Fibroblast of skin of left biceps (primary cell): ENCODE measurements around the gene VWF.
"Not testable (repeated sequence)": the region's sequence is repeated elsewhere in the genome, so short reads cannot be mapped to it uniquely, and the experiment has no call there.

Experiments
- DNase-seq, 2 experiments: peaks; one replicate each; pipeline ENCODE4 v3.0.0-alpha.2; 2013; ENCODE audit warnings: low read depth in 2 of 2

The VWF gene

DNA sequence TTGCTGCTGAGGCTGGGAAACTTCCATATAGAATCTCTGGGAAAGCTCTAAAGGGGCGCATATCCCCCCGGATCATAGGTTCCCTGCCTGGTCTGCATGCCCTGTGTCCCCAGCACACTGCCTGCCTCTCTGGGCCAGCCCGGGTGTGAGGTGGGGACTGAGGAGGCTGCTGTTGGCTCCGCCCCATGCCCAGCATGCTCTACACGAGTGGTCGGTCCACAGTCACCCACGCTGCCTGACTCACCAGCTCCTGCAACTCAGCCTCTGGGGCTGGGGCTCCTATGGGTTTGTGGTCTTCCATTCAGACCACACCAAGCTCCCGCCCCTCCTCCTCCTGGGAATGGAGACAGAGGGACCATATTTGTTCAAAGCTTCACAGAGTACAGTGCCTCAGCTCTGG is 90.9 kb downstream of the VWF start:
- DNase-seq = no peak

DNA sequence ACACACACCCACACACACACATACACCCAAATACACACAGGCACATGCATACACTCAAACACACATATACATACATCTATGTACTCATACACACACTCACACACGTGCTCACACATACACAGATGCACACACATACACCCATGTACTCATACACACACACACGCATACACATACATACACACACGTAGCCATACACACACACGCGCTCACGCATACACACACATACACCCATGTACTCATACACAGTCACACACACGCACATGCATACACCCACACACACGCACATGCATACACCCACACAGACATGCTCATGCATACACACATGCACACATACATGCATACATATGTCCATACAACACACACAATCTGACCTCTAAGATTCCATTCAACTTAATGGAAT is 91.7 kb downstream of the VWF start:
- DNase-seq = no peak

GRCh38 chr12:6031001-6031400 is 93.5 kb downstream of the VWF start:
- no peak for DNase-seq

GRCh38 chr12:6030081-6030480 is 94.4 kb downstream of the VWF start:
- no peak for DNase-seq

DNA sequence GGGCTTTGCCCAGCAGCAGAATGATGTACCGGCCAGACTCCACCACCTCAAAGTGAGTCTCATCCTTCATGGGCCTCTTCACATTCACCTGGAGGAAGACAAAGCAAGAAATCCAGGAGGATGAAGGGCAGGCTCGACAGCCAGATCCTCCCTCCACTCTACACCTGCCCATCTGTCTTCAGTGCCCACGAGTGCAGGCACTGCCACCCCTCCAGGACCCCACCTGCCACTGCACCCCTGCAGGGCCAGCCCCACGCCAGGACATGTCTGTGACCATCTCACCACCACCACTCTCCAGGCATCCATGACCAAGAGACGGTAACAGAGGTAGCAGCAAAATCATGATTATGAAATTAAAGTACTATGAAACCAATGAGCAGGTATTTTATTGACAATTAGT is 95.1 kb downstream of the VWF start:
- no peak for DNase-seq

- DNase-seq = no peak
These were observed 97.5 kb downstream of the VWF start for GRCh38 chr12:6026998-6027397.

- DNase-seq = not testable (repeated sequence)
These were observed 98.7 kb downstream of the VWF start for GRCh38 chr12:6025703-6026298.

DNA sequence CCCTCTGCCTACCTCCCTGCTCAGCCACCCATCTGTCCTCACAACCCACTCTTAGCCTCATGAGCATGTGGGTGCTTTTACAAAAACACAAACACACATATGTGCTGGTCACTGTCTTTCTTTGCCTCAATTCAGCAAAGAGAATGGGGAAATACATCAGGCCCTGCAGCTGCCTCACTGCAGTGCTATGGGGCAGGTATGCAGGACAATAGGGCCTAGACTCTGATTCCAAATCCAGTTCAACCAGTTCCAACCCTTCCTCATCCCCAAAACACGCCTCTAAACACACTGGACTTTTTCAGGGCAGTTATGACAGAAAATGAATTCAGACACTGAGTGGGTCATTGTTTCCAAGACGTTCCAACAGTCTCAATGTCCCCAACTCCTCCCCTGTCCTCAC is 100.4 kb downstream of the VWF start:
- not testable (repeated sequence) for DNase-seq

GRCh38 chr12:6020930-6021329 is 103.5 kb downstream of the VWF start:
- DNase-seq = no peak

DNA sequence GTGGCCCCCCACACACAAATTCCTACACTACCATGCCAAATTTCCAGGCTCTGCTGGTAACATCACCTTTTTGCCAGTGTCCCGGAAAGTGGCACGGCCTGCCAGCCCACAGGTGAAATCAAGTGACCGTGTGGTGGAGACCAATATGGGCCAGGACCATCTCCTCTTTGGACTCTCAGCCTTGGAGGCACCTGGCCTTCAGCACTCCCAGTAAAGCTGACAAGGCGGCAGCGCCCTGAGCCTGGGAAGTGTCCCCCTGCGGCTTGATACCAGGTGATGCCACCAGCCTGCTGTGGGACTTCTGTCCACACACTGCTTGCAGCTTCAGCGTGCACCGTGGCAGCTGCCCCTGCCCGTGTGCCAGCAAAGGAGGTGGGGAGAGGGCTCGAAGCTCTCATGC is 104.0 kb downstream of the VWF start:
- DNase-seq = not testable (repeated sequence)

DNA sequence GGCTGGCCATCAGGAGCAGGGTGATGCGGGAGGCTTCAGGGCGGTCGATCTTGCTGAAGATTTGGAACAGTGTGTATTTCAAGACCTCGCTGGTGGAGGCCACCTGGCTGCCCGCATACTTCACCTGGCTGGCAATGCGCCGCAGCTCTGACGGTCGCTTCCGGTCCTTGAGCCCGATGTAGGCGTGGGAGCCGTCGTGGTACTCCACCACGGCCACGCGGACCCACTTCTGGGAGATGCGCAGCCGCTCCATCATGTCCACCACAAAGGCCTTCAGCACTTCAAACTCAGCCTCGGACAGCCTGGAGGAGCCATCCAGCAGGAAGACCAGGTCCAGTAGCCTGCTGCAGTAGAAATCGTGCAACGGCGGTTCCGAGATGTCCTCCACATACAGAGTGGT is 105.2 kb downstream of the VWF start:
- not testable (repeated sequence) for DNase-seq

DNA sequence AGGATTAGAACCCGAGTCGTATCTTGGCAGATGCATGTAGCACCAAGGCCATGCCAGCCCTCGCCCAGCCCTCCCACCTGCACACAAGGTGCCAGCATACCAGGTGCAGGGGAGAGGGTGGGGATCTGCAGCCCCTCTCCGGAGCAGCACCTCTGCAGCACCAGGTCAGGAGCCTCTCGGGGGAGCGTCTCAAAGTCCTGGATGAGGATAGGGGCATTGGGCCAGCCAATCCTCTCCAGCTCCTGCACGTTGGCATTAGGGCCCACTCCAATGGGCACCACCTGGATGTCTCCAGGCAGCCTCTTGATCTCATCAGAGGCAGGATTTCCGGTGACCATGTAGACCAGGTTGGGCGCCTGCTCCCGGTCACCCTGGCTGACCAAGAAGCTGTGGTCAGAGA is 106.2 kb downstream of the VWF start:
- no peak for DNase-seq

GRCh38 chr12:6016756-6017155 is 107.7 kb downstream of the VWF start:
- DNase-seq = no peak

DNA sequence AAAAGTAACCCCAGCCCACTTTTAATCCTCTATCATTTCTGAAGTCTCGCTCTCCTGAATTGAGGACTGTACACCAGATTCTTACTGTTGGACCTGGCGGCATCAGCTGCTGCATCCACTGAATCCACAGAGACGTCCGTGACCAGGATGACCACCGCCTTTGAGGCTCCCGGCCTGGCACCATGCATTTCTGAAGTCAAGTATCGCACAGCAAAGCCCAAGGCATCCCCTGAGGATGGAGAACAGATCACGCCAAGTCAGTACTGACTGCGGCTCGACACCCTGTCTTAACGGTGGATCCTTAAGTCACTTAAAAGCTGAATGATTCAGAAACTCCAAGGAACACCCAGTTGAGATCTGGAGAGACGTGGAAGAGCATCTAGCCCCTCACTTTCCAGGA is 108.5 kb downstream of the VWF start:
- not testable (repeated sequence) for DNase-seq

DNA sequence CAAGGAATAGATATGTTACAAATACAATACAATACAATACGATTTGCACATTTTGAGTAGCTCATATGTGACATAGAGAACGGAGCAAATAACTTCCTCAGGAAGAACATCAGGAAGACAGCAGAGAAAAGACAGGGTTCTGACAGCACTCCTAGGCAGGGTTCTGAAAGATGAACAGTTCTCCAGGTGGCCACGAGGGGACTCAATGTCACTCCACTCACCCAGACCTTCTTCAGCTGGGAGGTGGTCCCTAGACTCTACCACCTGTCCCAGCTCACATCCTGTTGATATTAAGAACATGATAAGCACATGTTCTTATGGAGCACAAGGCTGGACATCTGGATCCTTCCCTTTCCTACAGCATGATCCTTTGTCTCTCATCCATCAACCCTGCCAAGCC is 109.2 kb downstream of the VWF start:
- DNase-seq = not testable (repeated sequence)

- not testable (repeated sequence) for DNase-seq
These were observed 113.7 kb downstream of the VWF start for GRCh38 chr12:6010631-6011350.

DNA sequence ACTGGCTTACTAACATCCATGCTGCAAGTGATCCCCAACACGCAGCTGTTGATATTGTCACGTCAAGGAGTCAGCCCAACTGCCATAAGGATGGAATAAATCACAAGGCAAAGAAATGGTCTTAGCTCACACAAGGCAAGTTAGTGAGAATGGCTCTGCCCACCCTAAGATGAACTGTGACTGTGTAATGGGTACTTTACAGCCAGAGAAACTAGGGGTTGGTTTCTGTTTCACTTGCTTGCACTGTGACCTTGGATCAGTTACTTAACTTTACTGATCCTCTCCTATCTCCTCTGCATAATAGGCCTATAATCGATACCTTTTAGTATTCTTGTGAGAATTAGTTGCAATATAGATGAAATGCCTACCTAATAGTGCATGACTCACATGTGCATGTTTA is 127.2 kb downstream of the VWF start:
- DNase-seq = no peak

- no peak for DNase-seq
These were observed 128.0 kb downstream of the VWF start for GRCh38 chr12:5996459-5996858.

- DNase-seq = no peak
These were observed 134.8 kb downstream of the VWF start for GRCh38 chr12:5989621-5990020.

DNA sequence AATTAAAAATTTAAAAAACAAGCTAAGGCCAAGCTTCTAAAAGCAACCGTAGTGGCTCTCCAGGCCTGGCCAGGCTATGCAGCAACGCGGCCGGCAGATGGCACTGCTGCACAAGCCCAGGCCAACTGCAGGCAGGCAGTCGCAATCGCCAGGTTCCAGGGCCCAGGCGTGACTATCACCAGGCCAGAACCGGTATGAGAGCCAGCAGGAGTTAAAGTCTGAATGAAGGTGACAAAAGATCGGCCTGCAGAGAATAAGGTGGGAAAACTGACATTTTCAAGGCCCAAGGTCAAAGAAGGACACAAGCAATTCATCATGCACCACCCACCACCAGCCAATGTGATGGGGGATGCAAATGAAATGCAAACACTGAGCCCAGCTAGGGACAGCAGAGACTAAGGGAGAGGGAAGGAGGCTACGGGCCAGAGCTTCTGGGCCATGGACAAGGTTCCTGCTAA is 135.8 kb downstream of the VWF start:
- peak; percentile 12 to 17 for DNase-seq

GRCh38 chr12:5988088-5988487 is 136.4 kb downstream of the VWF start:
- no peak for DNase-seq

GRCh38 chr12:5987573-5987972 is 136.9 kb downstream of the VWF start:
- no peak for DNase-seq

GRCh38 chr12:5985471-5985870 is 139.0 kb downstream of the VWF start:
- no peak for DNase-seq

- no peak for DNase-seq
These were observed 139.6 kb downstream of the VWF start for GRCh38 chr12:5984873-5985272.
